Thyroid gland (tissue), 4 donors: ENCODE results near the gene WIPF3. TPM values are rescaled to one million over a fixed set of nuclear protein-coding genes. Genes with fewer than 3 reads are reported as not detected.

ENCODE experiments used
- DNase-seq, 2 donors: peaks; one replicate each; pipeline ENCODE4 v3.0.0-alpha.2; 2019
- H3K27ac ChIP-seq, 3 donors: fragments of 200-600 bp; sonication (generic); 1 replicate in 2 of 3; 2 replicates in 1 of 3; pipeline ENCODE4 v1.5.1; 2016 to 2019; ENCODE audit warnings: mild to moderate bottlenecking in 1 of 3, moderate library complexity in 1 of 3
- H3K27me3 ChIP-seq: fragments of 200-600 bp; sonication (generic); one replicate; pipeline ENCODE4 v1.5.1; 2019
- H3K36me3 ChIP-seq, 2 donors: fragments of 200-600 bp; sonication (generic); one replicate each; pipeline ENCODE4 v1.5.1; 2016 to 2019
- H3K4me1 ChIP-seq, 2 donors: fragments of 200-600 bp; sonication (generic); one replicate each; pipeline ENCODE4 v1.5.1; 2017 to 2019
- H3K4me3 ChIP-seq, 3 donors: fragments of 200-600 bp; sonication (generic); replicated peaks in 1 of 3; 1 replicate in 2 of 3; 2 replicates in 1 of 3; pipeline ENCODE4 v1.5.1; 2016; ENCODE audit warnings: mild to moderate bottlenecking in 1 of 3
- H3K9me3 ChIP-seq: fragments of 200-600 bp; sonication (generic); one replicate; pipeline ENCODE4 v1.5.1; 2017
- POLR2A ChIP-seq, 2 donors: fragments of 450-650 bp; IDR thresholded peaks; one replicate each; pipeline ENCODE4 v1.6.1; 2017; ENCODE audit warnings: antibody characterized with exemption in 2 of 2, mild to moderate bottlenecking in 2 of 2, moderate library complexity in 1 of 2
- WGBS, 2 donors: methylation state at CpG; one replicate each; pipeline ENCODE4 v1.1.5; 2017; 5-methylcytosine and 5-hydroxymethylcytosine counted together
- intact Hi-C: fragments of 100-400 bp; cut with DNase I; formaldehyde crosslinking; loops from one replicate; pipeline ENCODE4 v1.15.1; 2023
- total RNA-seq, 4 donors: library from RNA; depleted of rRNA; stranded (reverse); fragments of >200 nt; gene quantifications; one replicate each; pipeline ENCODE4 v1.2.3, GENCODE V29; 2016
- TF ChIP-seq, protein P1 (sequence below), 6 experiments: fragments of 200-600 bp in 3 of 6; fragments of 450-650 bp in 3 of 6; sonication (generic) in 3 of 6; IDR thresholded peaks; one replicate each; pipeline ENCODE4 v1.5.1; 2016 to 2019; ENCODE audit warnings: antibody characterized with exemption in 6 of 6, mild to moderate bottlenecking in 2 of 6, inconsistent platforms in 1 of 6, moderate library complexity in 1 of 6

Gene WIPF3
- total RNA-seq, 4 donors from 2014 or later: 0.22 to 1.2 (median 0.70) TPM

GRCh38 chr7:29826530-29826822 is 20.2 kb downstream of the WIPF3 start:
- Histone ChIP-seq H3K4me3 (no peak overlapping the region), H3K36me3 (no peaks in the 10 kb centered on the region), H3K9me3 (no peaks in the 10 kb centered on the region), H3K27ac (no peak overlapping the region), H3K4me1 (no peaks in the 10 kb centered on the region), H3K27me3 (no peaks in the 10 kb centered on the region)
- no peak for DNase-seq
- no peak for TF ChIP-seq POLR2A (IDR thresholded peaks at IDR 0.05)
- TF ChIP-seq, protein P1, sequence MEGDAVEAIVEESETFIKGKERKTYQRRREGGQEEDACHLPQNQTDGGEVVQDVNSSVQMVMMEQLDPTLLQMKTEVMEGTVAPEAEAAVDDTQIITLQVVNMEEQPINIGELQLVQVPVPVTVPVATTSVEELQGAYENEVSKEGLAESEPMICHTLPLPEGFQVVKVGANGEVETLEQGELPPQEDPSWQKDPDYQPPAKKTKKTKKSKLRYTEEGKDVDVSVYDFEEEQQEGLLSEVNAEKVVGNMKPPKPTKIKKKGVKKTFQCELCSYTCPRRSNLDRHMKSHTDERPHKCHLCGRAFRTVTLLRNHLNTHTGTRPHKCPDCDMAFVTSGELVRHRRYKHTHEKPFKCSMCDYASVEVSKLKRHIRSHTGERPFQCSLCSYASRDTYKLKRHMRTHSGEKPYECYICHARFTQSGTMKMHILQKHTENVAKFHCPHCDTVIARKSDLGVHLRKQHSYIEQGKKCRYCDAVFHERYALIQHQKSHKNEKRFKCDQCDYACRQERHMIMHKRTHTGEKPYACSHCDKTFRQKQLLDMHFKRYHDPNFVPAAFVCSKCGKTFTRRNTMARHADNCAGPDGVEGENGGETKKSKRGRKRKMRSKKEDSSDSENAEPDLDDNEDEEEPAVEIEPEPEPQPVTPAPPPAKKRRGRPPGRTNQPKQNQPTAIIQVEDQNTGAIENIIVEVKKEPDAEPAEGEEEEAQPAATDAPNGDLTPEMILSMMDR (IDR thresholded peaks at IDR 0.05): no peak
- WGBS, 2 donors: 90 to 98% methylated on average over 2 of the region's 2 CpGs
- intact Hi-C loops: no loop called here

DNA sequence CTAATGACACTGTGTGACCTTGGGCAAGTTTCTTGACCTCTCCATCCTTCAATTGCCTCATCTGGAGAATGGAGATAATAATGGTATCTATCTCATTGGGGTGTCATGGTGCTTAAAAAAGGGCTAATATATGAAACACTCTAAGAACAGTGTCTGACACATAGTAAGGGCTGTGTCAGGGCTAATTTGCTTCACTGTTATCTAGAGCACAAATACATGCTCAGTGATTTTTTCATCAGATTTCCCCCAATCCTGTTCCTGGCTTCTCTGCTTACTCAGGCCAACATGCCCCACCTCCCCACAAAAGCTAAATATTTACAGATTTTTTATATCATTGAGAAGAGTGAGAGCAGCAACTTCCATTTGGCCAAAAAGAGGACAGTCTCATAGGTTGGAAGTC is 20.6 kb downstream of the WIPF3 start:
- H3K9me3 ChIP-seq: no peaks in the 10 kb centered on the region
- intact Hi-C loops: no loop called here
- no peak overlapping the region for H3K4me3 ChIP-seq
- no peaks in the 10 kb centered on the region for H3K4me1 ChIP-seq
- no peaks in the 10 kb centered on the region for H3K27me3 ChIP-seq
- DNase-seq: no peak
- H3K27ac ChIP-seq: no peak overlapping the region
- no peak for TF ChIP-seq POLR2A (IDR thresholded peaks at IDR 0.05)
- TF ChIP-seq, protein P1 (IDR thresholded peaks at IDR 0.05): no peak
- H3K36me3 ChIP-seq: no peaks in the 10 kb centered on the region

- H3K4me3 ChIP-seq: no peak overlapping the region
- 89 to 97% methylated on average over 6 of the region's 6 CpGs for WGBS, 2 donors
- H3K9me3 ChIP-seq: no peaks in the 10 kb centered on the region
- intact Hi-C loops: no loop called here
- no peaks in the 10 kb centered on the region for H3K36me3 ChIP-seq
- TF ChIP-seq POLR2A (IDR thresholded peaks at IDR 0.05): no peak
- TF ChIP-seq, protein P1 (IDR thresholded peaks at IDR 0.05): no peak
- no peak overlapping the region for H3K27ac ChIP-seq
- DNase-seq: no peak
- no peaks in the 10 kb centered on the region for H3K27me3 ChIP-seq
- no peaks in the 10 kb centered on the region for H3K4me1 ChIP-seq
These were observed 25.4 kb downstream of the WIPF3 start for GRCh38 chr7:29831705-29832104.

- intact Hi-C loops: no loop called here
- no peak overlapping the region for H3K27ac ChIP-seq
These were observed 27.6 kb downstream of the WIPF3 start for GRCh38 chr7:29833929-29834328.

GRCh38 chr7:29835718-29836117 is 29.4 kb downstream of the WIPF3 start:
- no peak overlapping the region for H3K4me3 ChIP-seq
- TF ChIP-seq, protein P1 (IDR thresholded peaks at IDR 0.05): no peak
- no peak for TF ChIP-seq POLR2A (IDR thresholded peaks at IDR 0.05)
- no peaks in the 10 kb centered on the region for H3K36me3 ChIP-seq
- no peak overlapping the region for H3K27ac ChIP-seq
- no peak for DNase-seq
- no peaks in the 10 kb centered on the region for H3K4me1 ChIP-seq
- H3K9me3 ChIP-seq: no peaks in the 10 kb centered on the region
- no peaks in the 10 kb centered on the region for H3K27me3 ChIP-seq
- intact Hi-C loops: no loop called here
- 83 to 88% methylated on average over 12 of the region's 12 CpGs for WGBS, 2 donors

More at GRCh38 chr7:29833929-29834328, 27.6 kb downstream of the WIPF3 start:
- WGBS, 2 donors: 77 to 88% methylated on average over 2 of the region's 2 CpGs
- Histone ChIP-seq H3K9me3 (no peaks in the 10 kb centered on the region), H3K27me3 (no peaks in the 10 kb centered on the region), H3K4me1 (no peaks in the 10 kb centered on the region), H3K36me3 (no peaks in the 10 kb centered on the region), H3K4me3 (no peak overlapping the region)
- no peak for DNase-seq
- TF ChIP-seq POLR2A (IDR thresholded peaks at IDR 0.05): no peak
- TF ChIP-seq, protein P1 (IDR thresholded peaks at IDR 0.05): no peak
